HG03135 (cell line): Measurements from ENCODE around the gene MYOC.
"Not testable (repeated sequence)": the region's sequence is repeated elsewhere in the genome, so short reads cannot be mapped to it uniquely, and the experiment has no call there.

Experiments used
- ATAC-seq: cut with Tn5 transposase; IDR thresholded peaks from one replicate; pipeline ENCODE4 v1.9.1; 2021; ENCODE audit warnings: mild to moderate bottlenecking, moderate library complexity; ENCODE audit not compliant: unreplicated experiment

MYOC gene

DNA sequence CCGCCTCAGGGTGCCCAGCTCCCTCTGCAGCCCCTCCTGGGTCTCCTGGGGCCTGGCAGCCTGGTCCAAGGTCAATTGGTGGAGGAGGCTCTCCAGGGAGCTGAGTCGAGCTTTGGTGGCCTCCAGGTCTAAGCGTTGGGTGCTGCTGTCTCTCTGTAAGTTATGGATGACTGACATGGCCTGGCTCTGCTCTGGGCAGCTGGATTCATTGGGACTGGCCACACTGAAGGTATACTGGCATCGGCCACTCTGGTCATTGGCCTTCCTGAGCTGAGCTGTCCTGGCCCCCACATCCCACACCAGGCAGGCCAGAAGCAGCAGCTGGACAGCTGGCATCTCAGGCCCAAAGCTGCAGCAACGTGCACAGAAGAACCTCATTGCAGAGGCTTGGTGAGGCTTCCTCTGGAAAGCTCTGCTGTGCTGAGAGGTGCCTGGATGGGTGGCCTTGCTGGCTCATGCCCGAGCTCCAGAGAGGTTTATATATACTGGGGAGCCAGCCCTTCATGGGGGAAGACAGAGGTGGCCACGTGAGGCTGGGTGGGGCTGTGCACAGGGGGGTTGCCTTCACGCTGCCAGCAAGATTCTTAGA is at the start of gene MYOC:
Gene MYOC, minus strand, starts transcription at position 455 of the 589 bp plus-strand sequence. Its CDS starts 77 bp downstream, at position 378.
- ATAC-seq, result no peak

DNA sequence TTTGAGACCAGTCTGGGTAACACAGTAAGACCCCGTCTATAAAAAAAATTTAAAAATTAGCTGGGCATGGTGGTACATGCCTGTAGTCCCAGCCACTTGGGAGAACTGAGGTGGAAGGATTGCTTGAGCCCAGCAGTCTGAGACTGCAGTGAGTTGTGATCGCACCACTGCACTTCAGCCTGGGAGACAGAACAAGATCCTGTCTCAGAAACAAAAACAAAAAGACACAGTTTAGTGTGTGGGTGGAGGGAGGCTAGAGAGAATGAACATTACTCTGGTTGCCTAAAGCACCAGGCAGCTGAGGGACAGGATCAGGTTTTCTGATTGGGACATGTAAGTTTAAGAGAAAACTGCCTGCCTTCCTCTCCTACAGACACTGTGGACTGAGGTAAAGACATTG is 47.0 kb upstream of the MYOC start:
- ATAC-seq, result no peak

- ATAC-seq, result not testable (repeated sequence)
Measured at GRCh38 chr1:171695772-171696171, 43.3 kb upstream of the MYOC start.

DNA sequence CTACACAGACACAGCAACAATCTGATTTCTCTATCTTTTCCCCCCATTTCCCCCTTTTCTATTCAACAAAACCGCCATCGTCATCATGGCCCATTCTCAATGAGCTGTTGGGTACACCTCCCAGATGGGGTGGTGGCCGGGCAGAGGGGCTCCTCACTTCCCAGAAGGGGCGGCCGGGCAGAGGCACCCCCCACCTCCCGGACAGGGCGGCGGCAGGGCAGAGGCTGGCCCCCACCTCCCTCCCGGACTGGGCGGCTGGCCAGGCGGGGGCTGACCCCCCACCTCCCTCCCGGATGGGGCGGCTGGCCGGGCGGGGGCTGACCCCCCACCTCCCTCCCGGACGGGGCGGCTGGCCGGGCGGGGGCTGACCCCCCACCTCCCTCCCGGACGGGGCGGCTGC is 41.1 kb upstream of the MYOC start:
- ATAC-seq, result not testable (repeated sequence)

DNA sequence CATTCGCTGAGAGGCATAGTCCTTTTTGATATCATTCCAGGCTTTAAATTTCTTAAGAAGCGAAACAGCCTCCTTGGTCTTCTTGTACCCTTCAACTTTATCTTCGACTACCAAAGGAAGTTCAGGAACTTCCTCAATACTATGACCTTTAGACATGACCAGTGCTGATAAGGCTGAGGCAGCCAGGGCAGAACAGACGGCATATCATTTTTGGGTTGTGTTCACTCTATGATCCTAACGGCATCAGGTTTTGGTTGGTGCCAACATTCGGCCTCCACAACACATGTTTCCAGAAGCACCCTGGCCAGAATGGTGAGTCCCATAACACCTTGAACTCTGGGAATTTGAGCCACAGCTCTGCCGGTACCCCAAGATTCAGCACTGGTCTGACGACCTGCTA is 31.4 kb upstream of the MYOC start:
- ATAC-seq, result no peak

- ATAC-seq, result no peak
Measured at GRCh38 chr1:171680339-171680738, 27.9 kb upstream of the MYOC start.

DNA sequence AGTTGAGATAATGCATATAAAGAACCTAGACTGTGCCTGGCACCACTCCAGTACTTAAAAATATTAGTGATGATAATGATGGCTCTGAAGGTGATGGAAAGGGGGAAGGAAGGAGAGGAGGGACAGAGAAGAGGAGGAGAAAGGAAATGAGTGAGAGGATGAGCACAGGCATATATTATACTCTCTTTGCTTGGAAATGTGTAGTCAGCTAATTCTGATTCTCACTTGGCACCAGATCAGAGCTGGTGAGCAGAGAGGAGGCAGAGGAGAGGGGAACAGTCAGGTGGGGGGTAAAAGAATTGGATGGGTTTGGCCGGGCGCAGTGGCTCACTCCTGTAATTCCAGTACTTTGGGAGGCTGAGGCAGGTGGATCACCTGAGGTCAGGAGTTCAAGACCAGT is 24.3 kb upstream of the MYOC start:
- ATAC-seq, result no peak

GRCh38 chr1:171674431-171675405 is 22.2 kb upstream of the MYOC start:
- ATAC-seq, result no peak

DNA sequence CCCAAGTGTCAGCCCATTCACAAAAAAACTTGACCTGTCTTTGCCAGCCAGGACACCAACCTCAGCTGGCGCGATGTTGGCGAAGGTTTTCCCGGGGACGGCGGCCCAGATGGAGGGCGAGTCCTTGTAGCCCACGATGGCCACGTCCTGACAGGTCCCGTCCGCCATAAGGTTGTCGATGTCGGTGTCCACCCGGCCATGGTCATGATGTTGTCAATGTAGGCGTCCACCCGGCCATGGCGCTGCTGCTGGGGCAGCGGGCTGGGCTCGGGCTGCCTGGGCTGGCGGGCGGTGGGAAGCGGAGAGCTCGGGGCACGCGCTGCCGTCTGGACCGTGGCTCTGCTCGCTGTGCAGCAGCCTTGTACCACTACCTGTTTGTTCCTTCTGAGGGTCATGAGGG is 18.3 kb upstream of the MYOC start:
- no peak for ATAC-seq

- no peak for ATAC-seq
Measured at GRCh38 chr1:171668372-171668771, 15.9 kb upstream of the MYOC start.

DNA sequence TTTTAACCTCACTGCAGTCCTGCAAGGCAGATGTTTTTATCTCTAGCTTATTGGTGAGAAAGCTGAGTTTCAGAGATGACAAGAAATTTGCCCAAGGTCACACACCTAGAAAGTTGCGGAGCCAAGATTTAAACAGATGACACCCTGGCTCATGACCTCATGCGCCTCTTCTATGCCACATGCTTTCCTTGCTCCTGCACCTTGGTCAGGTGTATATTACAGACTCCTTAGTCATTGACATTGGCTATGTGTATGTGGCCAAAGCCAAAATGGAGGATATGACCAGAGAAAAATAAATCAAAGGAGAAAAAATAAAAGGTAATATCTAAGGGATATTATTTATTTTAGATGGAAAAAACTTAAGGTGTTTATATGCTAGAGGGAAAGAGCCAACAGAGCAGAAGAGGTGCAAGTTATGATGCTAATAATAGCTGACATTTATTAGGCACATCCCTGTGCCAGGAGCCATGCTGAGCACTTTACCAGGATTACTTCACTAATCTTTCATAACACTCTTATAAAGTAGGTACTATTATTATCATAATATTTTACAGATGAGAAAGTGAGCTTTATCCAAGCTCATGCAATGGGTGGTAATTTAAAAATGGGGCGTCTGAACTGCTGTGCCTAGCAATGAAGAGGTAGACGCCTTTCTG is 13.8 kb upstream of the MYOC start:
- ATAC-seq, result no peak

DNA sequence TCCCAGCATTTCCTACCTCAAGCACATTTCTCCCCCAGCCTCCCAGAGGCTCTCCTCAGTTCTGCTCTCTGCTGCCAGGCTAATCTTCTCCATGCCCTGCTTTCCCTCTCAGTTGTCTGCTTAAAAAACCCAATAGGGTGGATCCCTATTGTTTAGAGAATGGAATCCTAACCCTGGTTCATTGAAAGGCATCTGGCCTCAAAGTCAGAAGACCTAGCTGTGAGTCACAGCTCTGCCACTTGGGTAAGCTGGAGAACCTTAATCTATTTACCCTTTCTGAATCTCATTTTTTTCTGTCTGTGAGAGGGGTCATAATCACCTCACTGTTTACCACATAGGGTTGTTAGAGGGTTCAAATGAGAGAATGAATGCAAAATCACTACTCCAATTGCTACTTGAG is 12.5 kb upstream of the MYOC start:
- no peak for ATAC-seq

GRCh38 chr1:171663854-171664575 is 11.5 kb upstream of the MYOC start:
- ATAC-seq, result no peak

GRCh38 chr1:171663036-171663853 is 10.8 kb upstream of the MYOC start:
- no peak for ATAC-seq

DNA sequence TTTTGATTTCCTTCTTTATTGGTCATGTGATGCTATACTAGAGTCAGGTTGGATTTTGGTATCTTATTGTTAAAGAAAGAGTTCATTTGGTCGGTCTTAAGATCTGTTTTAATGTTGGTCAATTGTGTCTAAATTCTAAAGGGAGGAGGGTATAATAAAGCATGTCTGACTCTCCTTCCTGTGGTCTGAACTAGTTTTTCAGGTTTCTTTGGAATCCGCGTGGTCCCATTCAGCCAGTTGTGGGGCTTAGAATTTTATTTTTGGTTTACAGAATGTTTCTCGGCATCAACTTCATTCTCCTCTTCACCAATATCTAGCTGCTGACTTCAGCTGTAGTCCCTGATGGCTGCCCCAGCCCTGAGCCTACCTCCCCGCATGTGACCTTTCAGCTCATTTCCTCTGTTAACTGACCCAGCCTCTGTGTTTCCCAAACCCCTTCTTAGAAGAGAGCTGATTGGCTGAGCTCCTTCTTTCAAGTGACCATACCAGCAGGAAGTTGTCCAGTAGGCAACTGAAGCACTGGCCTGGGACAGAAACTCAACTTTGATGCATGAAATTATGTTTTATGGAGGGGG is 8.7 kb upstream of the MYOC start:
- ATAC-seq, result no peak

DNA sequence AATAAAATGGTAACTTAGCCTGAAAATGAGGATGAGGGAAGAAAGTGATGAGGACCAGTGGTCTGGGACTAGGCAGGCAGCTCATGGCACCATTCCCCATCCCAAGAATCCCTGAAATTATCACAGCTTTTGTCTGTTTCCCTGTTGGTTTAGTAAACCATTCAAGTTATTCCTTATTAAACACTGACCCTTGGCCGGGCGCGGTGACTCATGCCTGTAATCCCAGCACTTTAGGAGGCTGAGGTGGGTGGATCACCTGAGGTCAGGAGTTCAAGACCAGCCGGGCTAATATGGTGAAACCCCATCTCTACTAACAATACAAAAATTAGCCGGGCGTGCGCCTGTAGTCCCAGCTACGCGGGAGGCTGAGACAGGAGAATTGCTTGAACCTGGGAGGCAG is 3.7 kb upstream of the MYOC start:
- not testable (repeated sequence) for ATAC-seq

GRCh38 chr1:171655746-171656116 is 3.2 kb upstream of the MYOC start:
- ATAC-seq, result no peak

DNA sequence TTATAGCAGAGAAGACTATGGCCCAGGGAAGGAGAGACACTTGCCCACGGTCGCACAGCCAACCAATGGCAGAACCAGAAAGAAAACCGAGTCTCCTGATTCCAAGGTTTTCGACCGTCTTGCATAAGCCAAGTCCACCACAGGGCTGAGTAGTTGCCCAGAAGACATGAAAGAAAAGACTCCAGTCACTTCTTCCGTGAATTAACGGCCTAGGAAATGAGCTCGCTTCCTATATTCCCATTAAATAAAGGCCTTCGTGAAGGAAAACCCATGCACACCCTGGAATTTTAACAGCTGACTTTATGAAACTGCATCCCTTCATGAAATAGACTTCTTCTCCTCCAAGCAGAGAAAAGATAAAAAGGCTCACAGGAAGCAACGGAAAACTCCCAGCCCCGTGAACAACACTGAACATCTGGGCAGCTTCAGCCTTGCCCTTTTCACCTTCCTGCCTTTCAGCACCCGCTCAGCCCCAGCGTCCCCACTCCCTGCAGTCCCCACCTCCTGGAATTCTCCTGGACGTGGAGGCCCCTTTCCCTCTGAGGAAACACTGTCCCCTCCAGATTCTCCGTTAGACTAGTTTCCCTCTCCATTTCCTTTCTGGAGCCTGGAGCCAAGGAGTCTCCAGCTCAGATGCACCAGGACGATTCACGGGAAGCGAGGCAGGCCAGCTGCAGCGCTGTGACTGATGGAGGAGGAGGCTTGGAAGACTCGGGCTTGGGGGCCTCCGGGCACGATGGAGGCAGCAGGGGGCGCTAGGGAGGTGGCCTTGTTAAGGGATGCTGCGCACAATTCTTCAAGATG is 2.7 kb upstream of the MYOC start:
- ATAC-seq, result no peak
